Tibial nerve (tissue), 4 donors: ENCODE data around the gene DLG5.

ENCODE experiments used
- CTCF ChIP-seq, 5 experiments: fragments of 200-600 bp in 3 of 5; fragments of 450-650 bp in 2 of 5; sonication (generic) in 3 of 5; IDR thresholded peaks; one replicate each; pipeline ENCODE4 v1.5.1; 2016 to 2019; ENCODE audit warnings: antibody characterized with exemption in 5 of 5, mild to moderate bottlenecking in 3 of 5, moderate library complexity in 2 of 5
- EP300 ChIP-seq, 2 donors: sonication (generic); formaldehyde crosslinking; IDR thresholded peaks; one replicate each; pipeline ENCODE4 v1.6.1; 2017; ENCODE audit warnings: antibody characterized with exemption in 2 of 2, mild to moderate bottlenecking in 1 of 2
- POLR2A ChIP-seq, 2 donors: fragments of 450-650 bp; IDR thresholded peaks; one replicate each; pipeline ENCODE4 v1.6.1; 2017; ENCODE audit warnings: antibody characterized with exemption in 2 of 2, mild to moderate bottlenecking in 2 of 2, moderate library complexity in 2 of 2

DNA sequence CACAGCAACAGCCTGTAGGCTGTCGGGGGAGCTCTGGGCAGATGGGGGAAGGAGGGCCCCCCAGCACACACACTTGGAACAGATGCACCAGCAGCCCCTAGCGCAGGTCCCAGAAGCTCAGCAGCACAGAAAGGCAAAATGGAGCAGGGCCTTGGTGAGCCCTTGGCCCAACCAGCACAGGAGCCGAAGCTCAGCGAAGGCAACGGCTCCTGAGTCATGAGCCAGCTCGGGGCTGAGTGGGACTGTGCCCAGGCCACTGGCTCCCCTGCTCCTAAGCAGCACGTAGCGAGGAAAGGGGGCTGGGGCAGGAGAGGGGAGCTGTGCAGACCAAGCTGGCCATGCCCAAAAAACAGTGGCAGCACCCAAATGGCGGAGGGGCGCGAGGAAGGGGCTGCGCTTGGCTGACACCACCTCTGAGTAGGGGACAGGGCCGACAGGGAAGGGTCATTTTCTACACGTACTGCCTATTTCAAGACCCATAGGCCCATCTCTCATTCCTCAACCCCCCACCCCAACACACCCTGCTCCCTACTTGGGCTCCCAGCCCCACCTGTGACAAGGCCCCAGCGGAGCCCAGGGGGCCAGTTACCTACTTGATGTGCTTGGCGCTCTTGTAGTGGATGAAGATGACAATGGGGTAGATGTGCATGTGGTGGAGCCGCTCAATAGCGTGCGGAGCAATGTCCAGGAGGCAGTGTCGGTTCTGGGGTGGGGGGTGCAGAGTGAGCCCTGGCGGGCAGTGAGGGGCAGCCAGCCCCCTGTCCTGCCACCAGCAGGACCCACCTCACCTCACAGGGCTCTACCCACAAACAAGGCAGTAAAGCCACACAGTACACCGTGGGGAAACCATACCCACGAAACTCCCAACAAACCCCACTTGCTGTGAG, 132.1 kb downstream of the DLG5 start:
- TF ChIP-seq CTCF (IDR thresholded peaks at IDR 0.05) (no peak), POLR2A (IDR thresholded peaks at IDR 0.05) (no peak), EP300 (IDR thresholded peaks at IDR 0.05) (no peak)
